GM19023 (cell line): Measurements from ENCODE around the gene TPM1.
"Not testable (repeated sequence)": the region's sequence is repeated elsewhere in the genome, so short reads cannot be mapped to it uniquely, and the experiment has no call there.

Experiments
- ATAC-seq: cut with Tn5 transposase; IDR thresholded peaks from one replicate; pipeline ENCODE4 v1.9.1; 2021; ENCODE audit warnings: mild to moderate bottlenecking, moderate library complexity; ENCODE audit not compliant: unreplicated experiment

TPM1 gene

DNA sequence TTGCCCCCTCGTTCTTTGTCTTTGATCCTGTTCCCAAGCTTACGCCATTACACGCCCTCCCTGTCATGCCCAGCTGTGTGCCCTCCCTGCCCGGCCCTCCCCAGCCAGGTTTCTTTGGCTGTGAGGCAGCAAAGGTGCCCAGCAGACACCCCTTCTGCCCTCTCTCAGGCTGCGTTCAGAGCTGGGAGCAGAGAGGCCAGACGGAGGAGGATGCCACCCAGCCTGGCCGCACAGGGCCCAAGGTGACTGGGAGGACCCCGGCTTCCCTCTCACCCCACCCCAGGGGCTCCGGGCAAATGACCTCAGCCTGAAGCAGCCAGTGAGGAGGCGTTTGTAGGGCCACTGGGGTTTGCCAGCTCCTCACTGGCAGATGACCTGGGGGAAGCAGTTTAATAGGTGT lies 48.3 kb downstream of the TPM1 start:
- no peak for ATAC-seq

DNA sequence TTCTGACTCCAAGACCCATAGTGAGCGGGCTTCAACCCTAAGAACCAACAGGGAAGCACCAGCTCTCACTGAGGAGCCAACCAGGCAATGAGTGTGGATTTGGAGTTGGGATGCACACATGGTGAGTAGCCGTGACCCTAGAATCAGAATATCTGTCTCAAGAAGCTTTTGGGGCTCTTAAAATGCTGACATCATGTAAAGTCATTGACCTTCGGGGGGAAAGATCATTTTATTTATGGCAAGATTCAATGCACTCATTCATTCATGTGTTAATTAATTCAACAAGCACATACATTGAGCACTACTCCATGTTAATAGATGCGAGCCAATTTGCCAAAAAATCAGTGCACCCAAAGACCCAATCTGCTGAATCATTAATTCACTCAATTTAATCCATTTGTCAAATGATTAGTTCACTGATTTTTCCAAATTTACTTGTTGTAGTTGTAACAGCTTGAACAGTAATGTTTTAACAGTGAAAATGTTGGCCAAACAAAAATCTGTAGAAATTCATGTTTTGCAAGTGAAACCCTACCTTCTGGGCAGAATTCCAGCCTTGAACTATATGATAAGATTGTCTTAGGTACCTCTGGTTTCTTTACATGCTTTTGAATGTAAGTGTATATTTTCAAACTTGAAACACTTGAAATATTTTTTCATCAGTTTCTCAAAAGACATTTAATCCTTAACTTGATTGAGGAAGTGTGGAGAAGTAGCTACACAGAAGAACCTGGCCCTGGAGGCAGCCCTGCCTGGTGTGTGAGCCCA lies 49.3 kb downstream of the TPM1 start:
- no peak for ATAC-seq

DNA sequence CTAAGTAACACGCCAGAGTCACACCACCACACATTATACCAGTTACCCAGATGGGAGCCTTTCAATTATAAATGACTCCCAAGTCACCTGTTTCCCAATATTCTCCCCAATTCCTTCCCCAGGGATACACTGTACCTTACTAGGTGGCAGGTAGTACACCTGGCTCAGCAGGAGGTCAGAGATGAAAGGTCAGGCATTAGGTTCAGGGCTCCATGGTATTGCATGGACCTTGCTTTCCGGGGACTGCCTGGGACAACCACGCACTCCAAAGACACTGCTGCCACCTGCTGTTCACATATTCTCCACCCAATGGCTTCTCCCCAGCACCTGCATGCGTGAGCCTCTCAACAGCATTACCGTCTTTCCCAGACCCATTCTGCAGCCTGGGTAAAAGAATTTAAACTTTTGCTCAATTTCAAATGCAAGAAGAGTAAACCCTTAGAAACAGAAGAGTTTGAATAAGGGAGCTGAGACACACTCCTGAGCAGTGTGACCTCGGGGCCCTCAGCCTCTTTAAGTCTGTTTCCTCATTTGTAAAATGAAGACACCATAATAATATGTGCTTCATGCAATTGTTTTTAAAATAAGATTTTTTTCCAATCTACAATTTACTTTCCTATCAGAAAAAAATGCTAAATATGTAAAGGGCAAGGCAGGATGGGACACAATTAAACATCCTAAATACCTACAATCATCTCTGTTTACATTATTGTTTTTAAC lies 51.1 kb downstream of the TPM1 start:
- ATAC-seq = no peak

DNA sequence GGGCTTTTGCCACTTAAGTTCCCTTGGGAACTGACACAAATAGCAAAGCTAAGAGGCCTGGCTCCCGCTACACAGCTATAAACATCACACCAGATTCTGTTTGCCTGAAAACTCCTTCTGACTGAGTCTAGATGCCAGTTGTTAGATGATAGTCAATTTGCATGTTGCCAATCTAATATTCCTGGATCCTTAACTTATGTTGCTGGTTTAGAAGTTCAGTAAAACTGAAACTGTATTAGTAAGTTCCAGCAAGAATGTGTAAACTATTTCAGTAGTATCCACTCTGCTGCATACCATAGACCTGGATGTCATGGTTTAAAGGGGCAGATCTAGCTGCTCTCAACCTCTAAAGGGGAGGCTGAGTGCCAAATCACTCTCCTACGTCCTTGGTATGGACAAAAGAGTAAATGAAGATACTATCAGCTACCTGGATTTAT lies 52.0 kb downstream of the TPM1 start:
- no peak for ATAC-seq

DNA sequence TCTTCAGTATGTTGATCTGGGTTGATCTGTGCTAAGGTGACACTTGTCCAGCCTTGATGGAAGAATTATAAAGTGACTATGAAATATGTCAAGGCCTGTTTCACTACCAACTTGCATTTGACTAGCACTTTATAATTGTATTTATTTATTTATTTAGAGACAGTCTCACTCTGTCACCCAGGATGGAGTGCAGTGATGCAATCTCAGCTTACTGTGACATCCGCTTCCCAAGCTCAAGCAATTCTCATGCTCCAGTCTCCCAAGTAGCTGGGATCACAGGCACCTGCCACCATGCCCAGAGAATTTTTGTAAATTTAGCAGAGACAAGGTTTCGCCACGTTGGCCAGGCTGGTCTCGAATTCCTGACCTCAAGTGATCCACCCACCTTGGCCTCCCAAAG lies 53.6 kb downstream of the TPM1 start:
- ATAC-seq = no peak

DNA sequence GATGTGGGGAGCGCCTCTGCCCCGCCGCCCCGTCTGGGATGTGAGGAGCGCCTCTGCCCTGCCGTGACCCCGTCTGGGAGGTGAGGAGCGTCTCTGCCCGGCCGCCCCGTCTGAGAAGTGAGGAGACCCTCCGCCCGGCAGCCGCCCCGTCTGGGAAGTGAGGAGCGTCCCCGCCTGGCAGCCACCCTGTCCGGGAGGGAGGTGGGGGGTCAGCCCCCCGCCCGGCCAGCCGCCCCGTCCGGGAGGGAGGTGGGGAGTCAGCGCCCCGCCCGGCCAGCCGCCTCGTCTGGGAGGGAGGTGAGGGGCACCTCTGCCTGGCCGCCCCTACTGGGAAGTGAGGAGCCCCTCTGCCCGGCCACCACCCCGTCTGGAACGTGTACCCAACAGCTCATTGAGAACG lies 56.4 kb downstream of the TPM1 start:
- ATAC-seq = not testable (repeated sequence)

DNA sequence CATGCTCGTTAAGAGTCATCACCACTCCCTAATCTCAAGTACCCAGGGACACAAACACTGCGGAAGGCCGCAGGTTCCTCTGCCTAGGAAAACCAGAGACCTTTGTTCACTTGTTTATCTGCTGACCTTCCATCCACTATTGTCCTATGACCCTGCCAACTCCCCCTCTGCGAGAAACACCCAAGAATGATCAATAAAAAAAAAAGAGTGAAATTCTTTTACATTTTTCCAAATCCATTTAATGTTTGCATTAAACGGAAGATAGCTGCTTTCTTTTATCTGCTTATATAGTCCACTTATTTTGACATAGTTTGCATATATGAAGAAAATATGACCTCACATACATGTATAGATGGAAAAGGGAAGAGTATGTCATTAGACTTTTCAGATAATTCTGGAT lies 57.0 kb downstream of the TPM1 start:
- ATAC-seq = not testable (repeated sequence)

DNA sequence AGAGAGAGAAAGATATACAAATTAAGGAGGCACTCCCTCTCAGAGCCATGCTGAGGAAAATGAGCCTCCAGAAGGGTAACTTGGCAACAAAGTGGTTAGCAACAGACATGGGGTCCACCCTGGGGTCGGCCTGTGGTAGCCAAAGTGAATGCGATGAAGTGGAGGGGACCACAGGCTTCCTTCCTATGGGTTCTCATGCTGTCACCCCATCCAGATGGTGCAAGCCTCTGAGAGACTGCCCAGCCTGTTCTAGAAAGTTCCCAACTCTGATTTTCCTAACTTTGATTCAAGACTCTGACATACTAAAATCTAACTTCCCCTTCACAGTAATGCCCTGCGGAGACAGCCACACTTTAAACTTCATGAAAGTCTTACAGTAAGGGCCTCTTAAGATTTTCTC lies 60.9 kb downstream of the TPM1 start:
- no peak for ATAC-seq

DNA sequence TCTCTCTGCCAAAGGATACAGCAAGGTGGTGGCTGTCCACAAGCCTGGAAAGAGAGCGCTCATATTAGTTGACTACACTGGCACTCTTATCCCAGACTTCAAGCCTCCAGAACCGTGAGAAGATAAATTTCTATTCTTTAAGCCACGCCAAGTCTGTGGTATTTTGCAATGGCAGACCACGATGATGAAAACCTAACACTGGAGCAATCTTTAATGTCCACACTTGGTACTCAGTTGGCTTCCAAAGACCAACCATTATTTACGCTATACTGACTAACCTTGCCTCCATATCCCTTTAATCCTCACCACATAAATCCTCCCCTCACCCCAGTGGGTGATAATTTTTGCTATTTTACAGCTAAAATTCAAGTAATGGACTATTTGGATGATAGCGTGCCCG lies 62.2 kb downstream of the TPM1 start:
- ATAC-seq = no peak

DNA sequence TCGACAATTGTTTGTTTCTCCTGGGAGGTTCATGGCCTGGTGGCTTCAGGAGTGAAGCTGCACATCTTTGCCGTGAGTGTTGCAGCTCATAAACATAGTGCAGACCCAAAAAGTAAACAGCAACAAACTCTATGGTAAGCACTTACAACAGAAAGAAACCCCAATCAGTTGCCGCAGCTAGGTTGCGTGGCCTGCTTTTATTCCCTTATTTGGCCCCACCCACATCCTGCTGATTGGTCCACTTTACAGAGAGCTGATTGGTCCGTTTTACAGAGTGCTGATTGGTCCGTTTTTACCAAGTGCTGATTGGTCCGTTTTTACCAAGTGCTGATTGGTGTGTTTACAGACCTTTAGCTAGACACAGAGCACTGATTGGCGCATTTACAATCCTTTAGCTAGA lies 62.8 kb downstream of the TPM1 start:
- not testable (repeated sequence) for ATAC-seq

DNA sequence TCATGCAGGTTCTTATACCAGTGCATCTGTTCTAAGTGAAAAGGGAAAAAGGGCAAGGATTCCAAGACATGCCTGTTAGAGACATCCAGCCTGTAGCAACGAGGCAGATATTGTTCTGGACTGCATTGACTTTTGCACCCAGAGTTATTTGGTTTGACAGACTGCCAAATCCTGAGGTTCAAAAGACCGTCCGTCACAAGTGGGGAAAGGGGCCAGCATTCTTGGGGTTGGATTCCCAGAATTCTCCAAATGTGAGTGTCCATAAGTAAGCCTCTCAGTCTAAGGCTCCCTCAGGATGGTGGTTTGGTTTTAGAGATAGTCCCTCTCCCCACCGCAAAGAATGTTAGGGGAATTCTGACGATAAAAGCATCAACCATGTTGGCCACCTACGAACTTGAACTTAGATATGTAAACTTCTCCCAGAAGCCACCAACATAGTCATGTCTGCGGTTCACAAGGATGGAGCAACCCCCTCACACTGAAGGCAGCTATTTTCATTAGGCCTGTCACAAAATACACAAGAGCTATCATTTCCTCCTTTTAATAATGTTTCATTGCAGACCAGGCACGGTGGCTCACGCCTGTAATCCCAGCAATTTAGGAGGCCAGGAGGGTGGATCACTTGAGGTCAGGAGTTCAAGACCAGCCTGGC lies 65.5 kb downstream of the TPM1 start:
- no peak for ATAC-seq

DNA sequence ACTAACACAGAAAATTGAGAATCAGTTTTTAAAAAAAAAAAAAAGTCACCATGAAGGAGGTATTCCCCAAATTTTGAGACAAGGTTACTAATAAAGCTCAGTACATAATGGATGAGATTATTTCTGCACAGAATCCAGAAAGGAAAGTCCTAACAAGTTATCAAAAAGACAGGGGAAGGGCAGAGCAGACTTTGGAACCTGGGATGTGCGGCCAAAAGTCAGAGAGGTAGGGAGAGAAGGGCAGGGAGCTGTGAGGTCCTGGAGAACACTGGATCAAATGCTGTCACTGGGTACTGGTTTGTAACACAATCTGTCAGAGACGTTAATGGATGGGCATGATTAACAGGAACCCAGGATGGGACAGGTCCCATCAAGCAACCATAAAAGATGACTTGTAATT lies 67.0 kb downstream of the TPM1 start:
- no peak for ATAC-seq

DNA sequence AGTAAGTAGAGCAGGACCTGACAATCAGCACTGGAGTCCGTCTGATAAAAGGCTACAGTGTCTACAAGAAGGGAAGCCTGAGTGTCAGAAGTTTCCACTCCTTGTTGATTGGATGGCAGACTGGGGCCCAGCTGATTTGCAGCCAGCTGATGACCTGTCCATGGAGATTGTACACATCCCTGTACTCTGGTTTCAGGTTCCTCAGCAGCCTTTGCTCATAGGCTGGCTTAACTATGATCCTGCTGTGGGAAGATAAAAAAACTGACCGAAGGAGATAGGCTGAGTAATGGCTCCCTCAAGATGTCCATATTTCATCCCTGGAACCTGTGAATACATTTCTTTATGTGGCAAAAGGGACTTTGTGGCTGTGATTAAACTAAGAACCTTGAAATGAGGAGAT lies 67.4 kb downstream of the TPM1 start:
- no peak for ATAC-seq

DNA sequence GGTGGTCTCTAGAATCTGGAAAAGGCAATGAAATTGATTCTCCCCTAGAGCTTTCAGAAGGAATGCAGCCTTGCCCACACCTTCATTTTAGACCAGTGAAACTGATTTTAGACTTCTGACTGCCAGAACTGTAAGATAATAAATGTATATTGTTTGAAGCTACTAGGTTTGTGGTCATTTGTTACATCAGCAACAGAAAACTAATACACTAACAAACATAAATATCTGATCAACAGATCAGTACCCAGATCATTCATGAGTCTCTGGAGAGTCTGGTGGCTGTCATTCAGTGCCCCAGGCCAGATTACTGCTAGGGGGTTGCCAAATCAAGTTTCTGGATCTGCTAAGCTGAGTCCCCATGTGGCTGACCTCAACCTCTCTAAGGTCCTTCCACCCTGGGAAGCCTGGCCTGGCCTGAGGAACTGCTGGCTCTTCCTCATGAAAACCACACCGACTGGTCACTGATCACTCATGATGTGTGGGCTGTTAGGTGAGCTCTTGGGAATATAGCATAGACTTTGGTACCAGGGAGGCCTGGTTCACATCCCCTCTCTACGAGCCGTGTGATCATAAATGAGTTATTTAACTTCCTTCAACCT lies 68.0 kb downstream of the TPM1 start:
- no peak for ATAC-seq

DNA sequence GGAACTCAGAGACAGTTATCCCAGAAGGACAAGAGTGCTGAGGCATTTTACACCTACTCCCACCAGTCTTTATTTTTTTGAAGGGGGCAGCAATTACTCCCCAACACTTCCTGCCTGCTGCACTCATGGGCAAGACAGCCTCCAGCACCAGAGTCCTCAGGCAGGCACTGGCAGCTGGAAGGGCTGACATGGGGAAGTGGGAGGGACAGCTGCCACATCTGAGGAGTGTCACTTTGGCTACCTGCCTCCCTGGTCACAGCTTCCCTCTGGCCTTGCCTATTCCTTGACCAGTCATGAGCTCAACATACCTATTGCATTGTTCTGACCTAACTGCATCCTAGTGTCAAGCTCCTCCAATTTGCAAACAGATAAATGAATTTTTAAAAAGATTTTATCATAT lies 68.9 kb downstream of the TPM1 start:
- ATAC-seq = no peak

DNA sequence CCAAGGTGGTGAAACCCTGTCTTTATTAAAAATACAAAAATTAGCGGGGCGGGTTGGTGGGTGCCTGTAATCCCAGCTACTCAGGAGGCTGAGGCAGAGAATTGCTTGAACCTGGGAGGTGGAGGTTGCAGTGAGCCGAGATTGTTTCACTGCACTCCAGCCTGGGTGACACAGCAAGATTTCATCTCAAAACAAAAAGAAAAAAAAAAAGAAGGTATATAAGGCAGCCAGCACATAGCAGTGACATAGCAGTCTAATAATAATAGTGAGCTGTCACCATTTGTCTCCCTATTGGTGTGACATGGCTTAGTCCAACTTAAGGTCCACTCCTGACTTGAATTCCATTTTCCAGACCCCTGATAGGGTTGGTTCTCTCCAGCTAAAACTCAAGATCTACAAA lies 70.3 kb downstream of the TPM1 start:
- ATAC-seq = no peak

DNA sequence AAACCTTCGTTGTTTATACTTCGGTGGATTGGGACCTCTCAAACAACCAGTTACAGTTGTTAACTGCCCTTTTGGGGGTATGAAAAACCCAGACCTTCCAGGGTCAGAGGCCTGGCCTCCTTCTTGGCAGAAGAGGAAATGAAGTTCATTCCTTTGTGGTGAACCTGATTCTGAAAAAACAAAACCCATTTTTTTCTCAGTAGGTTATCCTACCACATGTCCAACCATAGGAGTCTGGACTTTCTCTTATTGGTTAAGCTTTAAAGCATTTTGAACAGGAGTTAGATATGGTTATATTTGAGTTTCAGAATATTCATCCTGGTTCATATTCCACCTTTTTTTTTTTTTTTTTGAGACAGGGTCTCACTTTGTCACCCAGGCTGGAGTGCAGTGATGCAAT lies 71.9 kb downstream of the TPM1 start:
- no peak for ATAC-seq
